KMS-11 (cell line): ENCODE measurements around the gene SLC22A6.

Experiments
- H2AFZ ChIP-seq: fragments of 200-600 bp; sonication (generic); 2 replicates; pipeline ENCODE4 v1.6.1; 2016; ENCODE audit warnings: antibody characterized with exemption, mixed run types, low read depth
- H3K27ac ChIP-seq: fragments of 200-600 bp; sonication (generic); 2 replicates; pipeline ENCODE4 v1.6.1; 2016; ENCODE audit warnings: mild to moderate bottlenecking, mixed run types
- H3K27me3 ChIP-seq: fragments of 200-600 bp; sonication (generic); 2 replicates; pipeline ENCODE4 v1.6.1; 2017; ENCODE audit warnings: mild to moderate bottlenecking, low read depth, mixed run types, moderate library complexity; ENCODE audit not compliant: insufficient read depth
- H3K36me3 ChIP-seq: fragments of 200-600 bp; sonication (generic); 2 replicates; pipeline ENCODE4 v1.6.1; 2017; ENCODE audit warnings: mild to moderate bottlenecking, mixed run types; ENCODE audit not compliant: insufficient read depth
- H3K4me1 ChIP-seq: fragments of 200-600 bp; sonication (generic); 2 replicates; pipeline ENCODE4 v1.6.1; 2016; ENCODE audit warnings: mild to moderate bottlenecking, low read depth, mixed run types; ENCODE audit not compliant: poor library complexity, severe bottlenecking
- H3K4me2 ChIP-seq: fragments of 200-600 bp; sonication (generic); 2 replicates; pipeline ENCODE4 v1.7.0; 2016; ENCODE audit warnings: mild to moderate bottlenecking, mixed run types
- H3K4me3 ChIP-seq: fragments of 200-600 bp; sonication (generic); IDR thresholded peaks from 2 replicates; pipeline ENCODE4 v1.6.1; 2017; ENCODE audit warnings: low read depth, low read length, mixed read lengths; ENCODE audit not compliant: insufficient read depth
- H3K79me2 ChIP-seq: fragments of 200-600 bp; sonication (generic); 2 replicates; pipeline ENCODE4 v1.6.1; 2016; ENCODE audit warnings: low read depth, mixed run types; ENCODE audit not compliant: insufficient read depth
- H3K9ac ChIP-seq: fragments of 200-600 bp; sonication (generic); 2 replicates; pipeline ENCODE4 v1.6.1; 2016; ENCODE audit warnings: mild to moderate bottlenecking, mixed run types
- H4K20me1 ChIP-seq: fragments of 200-600 bp; sonication (generic); 2 replicates; pipeline ENCODE4 v1.6.1; 2016; ENCODE audit warnings: mild to moderate bottlenecking, mixed run types; ENCODE audit not compliant: insufficient read depth
- TF ChIP-seq, protein P1 (sequence below): fragments of 200-600 bp; sonication (generic); conservative IDR thresholded peaks from 2 replicates; pipeline ENCODE4 v1.6.1; 2017; ENCODE audit warnings: low read depth, mild to moderate bottlenecking, antibody characterized with exemption, low read length, moderate library complexity, mixed read lengths

The SLC22A6 gene

DNA sequence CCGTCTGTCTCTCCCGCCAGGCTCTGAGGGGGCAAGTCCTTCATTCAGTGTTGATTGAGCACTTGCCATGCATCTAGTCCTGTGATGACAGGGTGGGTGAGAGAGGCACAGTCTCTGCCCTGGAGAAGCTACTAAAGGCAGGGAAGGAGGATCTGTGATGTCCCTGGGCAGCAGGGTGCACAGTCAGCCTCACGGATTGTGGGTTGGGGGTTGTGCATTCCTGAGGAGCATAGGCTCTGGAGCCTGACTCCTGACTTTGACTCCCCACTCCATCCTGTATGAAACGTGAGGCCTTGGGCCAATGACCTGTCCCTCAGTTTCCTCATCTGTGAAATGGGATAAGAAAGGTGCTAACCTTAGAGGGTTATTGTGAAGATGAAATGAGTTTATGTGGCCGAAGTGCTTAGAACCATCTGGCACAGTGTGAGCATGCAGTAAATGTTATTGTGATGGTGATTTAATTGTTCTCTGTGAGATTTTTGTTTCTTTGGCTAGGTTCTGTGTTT, 26.2 kb upstream of the SLC22A6 start:
- TF ChIP-seq, protein P1, sequence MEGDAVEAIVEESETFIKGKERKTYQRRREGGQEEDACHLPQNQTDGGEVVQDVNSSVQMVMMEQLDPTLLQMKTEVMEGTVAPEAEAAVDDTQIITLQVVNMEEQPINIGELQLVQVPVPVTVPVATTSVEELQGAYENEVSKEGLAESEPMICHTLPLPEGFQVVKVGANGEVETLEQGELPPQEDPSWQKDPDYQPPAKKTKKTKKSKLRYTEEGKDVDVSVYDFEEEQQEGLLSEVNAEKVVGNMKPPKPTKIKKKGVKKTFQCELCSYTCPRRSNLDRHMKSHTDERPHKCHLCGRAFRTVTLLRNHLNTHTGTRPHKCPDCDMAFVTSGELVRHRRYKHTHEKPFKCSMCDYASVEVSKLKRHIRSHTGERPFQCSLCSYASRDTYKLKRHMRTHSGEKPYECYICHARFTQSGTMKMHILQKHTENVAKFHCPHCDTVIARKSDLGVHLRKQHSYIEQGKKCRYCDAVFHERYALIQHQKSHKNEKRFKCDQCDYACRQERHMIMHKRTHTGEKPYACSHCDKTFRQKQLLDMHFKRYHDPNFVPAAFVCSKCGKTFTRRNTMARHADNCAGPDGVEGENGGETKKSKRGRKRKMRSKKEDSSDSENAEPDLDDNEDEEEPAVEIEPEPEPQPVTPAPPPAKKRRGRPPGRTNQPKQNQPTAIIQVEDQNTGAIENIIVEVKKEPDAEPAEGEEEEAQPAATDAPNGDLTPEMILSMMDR: no peak
- Histone ChIP-seq H3K27me3 (no peaks in the 10 kb centered on the region), H3K36me3 (no peaks in the 10 kb centered on the region), H3K4me2 (no peak overlapping the region), H3K9ac (no peak overlapping the region), H3K27ac (no peak overlapping the region), H3K79me2 (no peaks in the 10 kb centered on the region), H3K4me1 (no peaks in the 10 kb centered on the region), H4K20me1 (no peaks in the 10 kb centered on the region), H2AFZ (no peak overlapping the region), H3K4me3 (no peak overlapping the region)

DNA sequence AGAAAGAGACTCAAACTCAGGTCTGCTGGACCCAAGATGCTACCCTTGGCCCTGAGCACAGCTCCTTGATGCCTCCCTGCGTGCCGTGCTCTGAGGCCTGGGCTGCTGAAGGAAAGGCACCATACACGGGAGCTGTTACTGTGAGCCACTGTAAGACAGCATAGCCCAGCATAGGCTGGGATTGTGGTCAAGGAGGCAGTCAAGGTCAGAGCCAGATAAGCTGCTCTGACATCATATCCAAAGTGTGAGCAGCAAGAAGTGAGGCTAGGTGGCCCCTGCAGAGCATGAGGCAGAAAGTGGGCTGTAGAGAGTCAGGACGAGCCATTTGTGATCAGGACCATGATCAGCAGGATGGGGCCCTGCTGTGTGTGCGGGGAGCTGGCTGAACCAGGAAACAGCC, 23.2 kb upstream of the SLC22A6 start:
- Histone ChIP-seq H3K4me3 (no peak overlapping the region), H3K79me2 (no peaks in the 10 kb centered on the region), H3K4me2 (no peak overlapping the region), H3K27ac (no peak overlapping the region), H3K9ac (no peak overlapping the region), H3K27me3 (no peaks in the 10 kb centered on the region), H2AFZ (no peak overlapping the region), H3K36me3 (no peaks in the 10 kb centered on the region), H4K20me1 (no peaks in the 10 kb centered on the region), H3K4me1 (no peaks in the 10 kb centered on the region)
- TF ChIP-seq, protein P1: no peak

GRCh38 chr11:63001456-63001855, 16.7 kb upstream of the SLC22A6 start:
- TF ChIP-seq, protein P1: no peak
- H3K27me3 ChIP-seq: no peaks in the 10 kb centered on the region
- no peaks in the 10 kb centered on the region for H3K4me1 ChIP-seq
- no peaks in the 10 kb centered on the region for H3K36me3 ChIP-seq
- no peaks in the 10 kb centered on the region for H3K79me2 ChIP-seq
- H3K4me3 ChIP-seq: no peak overlapping the region
- no peak overlapping the region for H3K9ac ChIP-seq
- H3K27ac ChIP-seq: no peak overlapping the region
- H4K20me1 ChIP-seq: no peaks in the 10 kb centered on the region
- no peak overlapping the region for H3K4me2 ChIP-seq
- H2AFZ ChIP-seq: no peak overlapping the region

DNA sequence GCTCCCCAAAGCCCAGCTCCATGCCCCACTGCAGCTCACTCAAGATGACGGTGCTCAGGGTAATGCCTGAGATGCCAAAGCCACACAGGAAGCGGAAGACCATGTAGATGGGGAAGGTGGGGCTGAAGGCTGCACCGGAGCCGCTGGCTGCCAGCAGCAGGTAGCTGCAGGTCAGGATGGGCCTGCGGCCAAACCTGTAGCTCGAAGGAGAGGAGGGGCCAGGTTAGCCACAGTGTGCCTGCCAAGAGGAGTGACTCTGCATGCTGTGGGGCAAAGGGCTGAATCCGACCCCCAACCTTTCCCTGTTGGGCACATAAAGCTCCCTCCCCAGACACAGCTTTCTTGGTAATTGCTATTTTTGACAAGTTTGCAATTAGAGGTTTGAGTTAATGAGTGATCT, 14.9 kb upstream of the SLC22A6 start:
- H4K20me1 ChIP-seq: no peaks in the 10 kb centered on the region
- no peak overlapping the region for H2AFZ ChIP-seq
- no peak overlapping the region for H3K27ac ChIP-seq
- TF ChIP-seq, protein P1: no peak
- H3K36me3 ChIP-seq: no peaks in the 10 kb centered on the region
- no peak overlapping the region for H3K4me2 ChIP-seq
- H3K4me1 ChIP-seq: no peaks in the 10 kb centered on the region
- no peak overlapping the region for H3K9ac ChIP-seq
- no peaks in the 10 kb centered on the region for H3K79me2 ChIP-seq
- H3K4me3 ChIP-seq: no peak overlapping the region
- peaks cover 3% of the 10 kb centered on the region; the same call in 1 of the 2 replicates for H3K27me3 ChIP-seq
